ENCODE data around the gene GRK7.

DNA sequence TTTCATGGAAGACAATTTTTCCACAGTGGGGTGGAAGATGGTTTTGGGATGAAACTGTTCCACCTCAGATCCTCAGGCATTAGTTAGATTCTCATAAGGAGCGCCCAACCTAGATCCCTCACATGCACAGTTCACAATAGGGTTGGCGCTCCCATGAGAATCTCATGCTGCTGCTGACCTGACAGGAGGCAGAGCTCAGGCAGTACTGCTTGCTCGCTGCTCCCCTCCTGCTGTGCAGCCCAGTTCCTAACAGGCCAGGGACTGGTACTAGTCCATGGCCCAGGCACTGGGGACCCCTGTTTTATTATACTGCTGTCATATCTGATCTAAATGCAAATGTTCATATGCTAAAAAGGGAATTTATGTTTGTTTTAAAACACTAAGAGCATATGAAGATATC lies 9.8 kb upstream of the GRK7 start:
- TF ChIP-seq ZFP36 (IDR thresholded peaks at IDR 0.05; ENCODE audit: borderline replicate concordance, low read depth, low read length, partially characterized antibody) (no peak), GABPA (IDR thresholded peaks at IDR 0.05; ENCODE audit: low read depth, low read length) (no peak), GABPA (CRISPR knock-in tag; IDR thresholded peaks at IDR 0.05; ENCODE audit: low read depth) (no peak), FOXM1 (CRISPR knock-in tag; IDR thresholded peaks at IDR 0.05) (no peak), ZC3H4 (CRISPR knock-in tag; IDR thresholded peaks at IDR 0.05; ENCODE audit: borderline replicate concordance) (no peak), TCF7 (IDR thresholded peaks at IDR 0.05; ENCODE audit: low read depth) (no peak)
- TF ChIP-seq, protein P1, sequence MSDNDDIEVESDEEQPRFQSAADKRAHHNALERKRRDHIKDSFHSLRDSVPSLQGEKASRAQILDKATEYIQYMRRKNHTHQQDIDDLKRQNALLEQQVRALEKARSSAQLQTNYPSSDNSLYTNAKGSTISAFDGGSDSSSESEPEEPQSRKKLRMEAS (IDR thresholded peaks at IDR 0.05) = no peak
- TF ChIP-seq, protein P2, sequence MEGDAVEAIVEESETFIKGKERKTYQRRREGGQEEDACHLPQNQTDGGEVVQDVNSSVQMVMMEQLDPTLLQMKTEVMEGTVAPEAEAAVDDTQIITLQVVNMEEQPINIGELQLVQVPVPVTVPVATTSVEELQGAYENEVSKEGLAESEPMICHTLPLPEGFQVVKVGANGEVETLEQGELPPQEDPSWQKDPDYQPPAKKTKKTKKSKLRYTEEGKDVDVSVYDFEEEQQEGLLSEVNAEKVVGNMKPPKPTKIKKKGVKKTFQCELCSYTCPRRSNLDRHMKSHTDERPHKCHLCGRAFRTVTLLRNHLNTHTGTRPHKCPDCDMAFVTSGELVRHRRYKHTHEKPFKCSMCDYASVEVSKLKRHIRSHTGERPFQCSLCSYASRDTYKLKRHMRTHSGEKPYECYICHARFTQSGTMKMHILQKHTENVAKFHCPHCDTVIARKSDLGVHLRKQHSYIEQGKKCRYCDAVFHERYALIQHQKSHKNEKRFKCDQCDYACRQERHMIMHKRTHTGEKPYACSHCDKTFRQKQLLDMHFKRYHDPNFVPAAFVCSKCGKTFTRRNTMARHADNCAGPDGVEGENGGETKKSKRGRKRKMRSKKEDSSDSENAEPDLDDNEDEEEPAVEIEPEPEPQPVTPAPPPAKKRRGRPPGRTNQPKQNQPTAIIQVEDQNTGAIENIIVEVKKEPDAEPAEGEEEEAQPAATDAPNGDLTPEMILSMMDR (CRISPR knock-in tag; IDR thresholded peaks at IDR 0.05) = no peak
